Measurements from ENCODE around the gene TRAF3IP1.

DNA sequence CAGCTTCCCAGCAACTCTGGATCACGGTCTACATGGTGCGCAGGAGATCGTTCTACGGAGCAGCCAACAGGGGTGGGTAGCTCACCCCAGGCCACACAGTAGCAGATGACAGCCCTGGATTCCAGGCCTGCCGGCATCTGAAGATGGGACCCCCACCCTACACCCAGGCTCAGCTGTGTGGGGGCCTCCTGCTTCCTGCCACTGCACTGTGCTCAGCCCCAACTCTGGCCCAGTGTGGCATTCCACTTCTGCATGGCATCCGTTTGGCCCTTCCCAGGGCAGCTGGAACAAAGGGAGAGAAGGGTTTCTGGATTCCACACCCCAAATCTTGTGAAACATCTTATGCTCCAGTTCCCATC lies 41.0 kb upstream of the TRAF3IP1 start:
- TF ChIP-seq, protein P1, sequence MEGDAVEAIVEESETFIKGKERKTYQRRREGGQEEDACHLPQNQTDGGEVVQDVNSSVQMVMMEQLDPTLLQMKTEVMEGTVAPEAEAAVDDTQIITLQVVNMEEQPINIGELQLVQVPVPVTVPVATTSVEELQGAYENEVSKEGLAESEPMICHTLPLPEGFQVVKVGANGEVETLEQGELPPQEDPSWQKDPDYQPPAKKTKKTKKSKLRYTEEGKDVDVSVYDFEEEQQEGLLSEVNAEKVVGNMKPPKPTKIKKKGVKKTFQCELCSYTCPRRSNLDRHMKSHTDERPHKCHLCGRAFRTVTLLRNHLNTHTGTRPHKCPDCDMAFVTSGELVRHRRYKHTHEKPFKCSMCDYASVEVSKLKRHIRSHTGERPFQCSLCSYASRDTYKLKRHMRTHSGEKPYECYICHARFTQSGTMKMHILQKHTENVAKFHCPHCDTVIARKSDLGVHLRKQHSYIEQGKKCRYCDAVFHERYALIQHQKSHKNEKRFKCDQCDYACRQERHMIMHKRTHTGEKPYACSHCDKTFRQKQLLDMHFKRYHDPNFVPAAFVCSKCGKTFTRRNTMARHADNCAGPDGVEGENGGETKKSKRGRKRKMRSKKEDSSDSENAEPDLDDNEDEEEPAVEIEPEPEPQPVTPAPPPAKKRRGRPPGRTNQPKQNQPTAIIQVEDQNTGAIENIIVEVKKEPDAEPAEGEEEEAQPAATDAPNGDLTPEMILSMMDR (IDR thresholded peaks at IDR 0.05), result no peak
- TF ChIP-seq EZH2phosphoT487 (IDR thresholded peaks at IDR 0.05), result no peak
